IPS-NIHi11 (cell line): Measurements from ENCODE around the gene AGAP2.
A peak's percentile ranks its signal among the peaks of the same experiment; 100 is the strongest.
"Not testable (repeated sequence)": the region's sequence is repeated elsewhere in the genome, so short reads cannot be mapped to it uniquely, and the experiment has no call there.

ENCODE experiments used
- DNase-seq: peaks from one replicate; pipeline ENCODE4 v3.0.0; 2012; ENCODE audit warnings: mixed read lengths, low spot score

AGAP2 gene

GRCh38 chr12:57738661-57739237 is at the start of gene AGAP2:
TSS of gene AGAP2 (minus strand) at chr12:57738742. CDS start at chr12:57738246, 496 bp downstream.
- DNase-seq, result peak; percentile 71

DNA sequence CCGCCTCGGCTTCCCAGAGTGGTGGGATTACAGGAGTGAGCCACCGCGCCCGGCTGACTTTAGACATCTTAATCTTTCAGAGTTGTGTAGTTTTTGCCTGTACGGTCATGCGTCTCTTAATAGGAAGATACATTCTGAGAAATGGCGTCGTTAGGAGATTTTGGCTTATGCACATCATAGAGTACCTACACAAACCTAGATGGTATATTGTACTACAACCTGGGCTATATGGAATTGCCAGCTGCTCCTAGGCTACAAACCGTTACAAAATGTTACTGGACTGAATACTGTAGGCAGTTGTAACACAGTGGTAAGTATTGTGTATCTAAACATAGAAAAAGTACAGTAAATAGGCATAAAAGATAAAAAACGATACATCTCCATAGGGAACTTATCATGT is 45.3 kb upstream of the AGAP2 start:
- no peak for DNase-seq

- no peak for DNase-seq
Measured at GRCh38 chr12:57783466-57783801, 44.9 kb upstream of the AGAP2 start.

DNA sequence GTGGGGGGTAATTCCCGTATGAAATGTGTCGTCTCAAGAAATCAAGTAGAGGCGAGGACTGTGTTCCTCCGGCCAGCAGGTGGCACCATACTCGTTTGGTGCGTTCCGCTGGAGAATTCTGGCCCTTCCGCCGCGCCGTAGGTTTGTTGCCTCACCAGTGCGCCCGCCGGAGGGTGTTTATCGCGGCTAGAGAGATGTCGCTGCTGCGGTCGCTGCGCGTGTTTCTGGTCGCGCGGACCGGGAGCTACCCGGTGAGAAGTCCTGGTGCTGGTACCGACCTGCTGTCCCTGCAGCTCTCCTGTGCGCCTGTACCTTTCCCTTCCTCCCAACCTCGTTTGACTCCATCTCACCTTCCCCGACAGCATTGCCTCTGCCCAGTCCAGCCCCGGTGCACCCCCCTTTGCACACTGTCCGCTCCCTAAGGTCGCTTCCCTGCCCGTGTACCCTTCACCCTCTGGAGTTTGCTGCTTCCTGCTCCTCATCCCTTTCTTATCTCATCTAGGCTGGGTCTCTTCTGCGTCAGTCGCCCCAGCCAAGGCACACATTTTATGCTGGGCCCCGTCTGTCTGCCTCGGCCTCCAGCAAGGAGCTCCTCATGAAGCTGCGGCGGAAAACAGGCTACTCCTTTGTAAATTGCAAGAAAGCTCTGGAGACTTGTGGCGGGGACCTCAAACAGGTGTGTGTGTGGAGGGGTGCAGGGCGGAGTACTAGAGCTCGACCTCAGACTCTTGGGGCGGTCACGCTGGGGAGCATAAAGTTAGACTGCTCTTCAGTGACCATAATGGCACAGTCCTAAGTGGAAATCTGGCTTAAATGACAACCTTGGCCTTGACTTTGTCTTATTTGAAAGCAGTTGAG is 44.3 kb upstream of the AGAP2 start, which contains the start of gene TSFM:
TSFM (plus strand) TSS at position 180 of the 858 bp plus-strand sequence; CDS start at position 195, 15 bp downstream.
- peak; percentile 90 for DNase-seq

GRCh38 chr12:57782243-57782607 is 43.7 kb upstream of the AGAP2 start:
- DNase-seq, result no peak

GRCh38 chr12:57781801-57782200 is 43.3 kb upstream of the AGAP2 start:
- DNase-seq, result no peak

DNA sequence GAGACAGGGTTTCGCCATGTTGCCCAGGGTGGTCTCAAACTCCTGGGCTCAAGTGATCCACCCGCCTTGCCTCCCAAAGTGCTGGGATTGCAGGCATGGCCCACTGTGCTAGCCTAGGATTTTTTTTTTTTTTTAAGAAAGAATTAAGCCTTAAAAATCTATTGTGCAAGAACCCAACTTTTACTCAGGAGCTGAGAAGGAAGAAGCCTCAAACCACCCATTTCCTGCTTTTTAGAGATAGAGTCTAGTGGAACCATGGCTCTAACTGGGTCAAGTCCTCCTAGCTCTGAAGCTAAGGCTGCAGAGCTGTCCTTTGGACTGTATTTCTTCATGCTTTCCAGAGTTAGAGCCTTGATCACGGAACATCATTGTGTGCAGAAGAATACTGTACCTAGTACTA is 42.7 kb upstream of the AGAP2 start:
- no peak for DNase-seq

DNA sequence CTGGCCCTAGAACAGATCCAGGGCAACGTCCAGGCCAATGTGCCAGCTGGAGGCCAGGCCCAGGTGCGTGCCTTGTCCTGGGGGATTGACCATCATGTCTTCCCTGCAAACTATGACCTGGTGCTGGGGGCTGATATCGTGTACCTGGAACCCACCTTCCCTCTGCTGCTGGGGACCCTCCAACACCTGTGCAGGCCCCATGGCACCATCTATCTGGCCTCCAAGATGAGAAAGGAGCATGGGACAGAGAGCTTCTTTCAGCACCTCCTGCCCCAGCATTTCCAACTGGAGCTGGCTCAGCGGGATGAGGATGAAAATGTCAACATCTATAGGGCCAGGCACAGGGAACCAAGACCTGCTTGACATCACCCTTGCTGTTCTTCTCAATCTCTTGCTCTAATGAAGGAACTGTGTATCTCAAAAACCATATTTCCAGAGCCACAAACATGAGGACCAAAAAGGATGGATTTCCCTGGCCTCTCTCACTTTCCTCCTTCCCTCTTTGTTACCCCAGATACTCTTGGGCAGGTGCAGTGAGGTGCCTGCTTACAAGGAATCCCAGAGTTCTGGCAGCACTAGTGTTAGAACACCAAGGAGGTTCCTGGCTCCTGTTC is 41.8 kb upstream of the AGAP2 start:
- no peak for DNase-seq

GRCh38 chr12:57779736-57780135 is 41.2 kb upstream of the AGAP2 start:
- DNase-seq, result no peak

DNA sequence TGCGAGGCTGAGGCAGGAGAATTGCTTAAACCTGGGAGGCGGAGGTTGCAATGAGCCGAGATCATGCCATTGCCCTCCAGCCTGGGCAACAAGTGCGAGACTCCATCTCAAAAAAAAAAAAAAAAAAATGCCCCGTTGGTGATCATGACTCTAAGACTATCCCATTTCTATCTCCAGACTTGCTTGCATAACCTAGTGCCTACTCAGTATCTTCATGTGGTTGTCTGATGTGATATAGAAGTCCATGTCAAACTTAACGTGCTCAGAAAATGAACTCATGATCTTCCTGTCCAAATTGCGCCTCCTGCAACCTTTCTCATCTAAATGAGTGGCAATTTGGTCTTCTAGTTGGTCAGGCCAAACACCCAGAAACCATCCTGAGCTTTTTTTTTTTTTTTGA is 39.4 kb upstream of the AGAP2 start:
- no peak for DNase-seq

DNA sequence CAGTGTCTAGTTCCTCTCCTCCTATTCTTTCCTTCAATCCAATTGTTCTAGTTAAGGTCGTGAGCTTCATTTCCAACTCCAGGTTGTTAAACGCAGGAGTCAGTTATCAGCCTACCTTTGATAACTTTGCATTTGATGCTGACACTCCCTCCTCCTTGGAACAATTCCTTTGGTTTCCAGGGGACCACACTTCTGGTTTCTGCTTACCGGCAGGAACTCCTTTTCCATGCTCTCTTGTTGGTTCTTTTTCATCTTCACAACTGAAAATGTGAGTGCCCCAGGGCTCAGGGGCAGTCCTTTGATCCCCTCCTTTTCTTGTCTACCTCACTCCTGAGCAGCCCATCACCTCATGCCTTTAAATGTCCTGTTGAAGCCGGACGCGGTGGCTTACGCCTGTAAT is 38.8 kb upstream of the AGAP2 start:
- no peak for DNase-seq

- no peak for DNase-seq
Measured at GRCh38 chr12:57776247-57776587, 37.7 kb upstream of the AGAP2 start.

- DNase-seq, result peak; percentile 18
Measured at GRCh38 chr12:57775563-57776246, 37.2 kb upstream of the AGAP2 start.

GRCh38 chr12:57775044-57775443 is 36.5 kb upstream of the AGAP2 start:
- no peak for DNase-seq

DNA sequence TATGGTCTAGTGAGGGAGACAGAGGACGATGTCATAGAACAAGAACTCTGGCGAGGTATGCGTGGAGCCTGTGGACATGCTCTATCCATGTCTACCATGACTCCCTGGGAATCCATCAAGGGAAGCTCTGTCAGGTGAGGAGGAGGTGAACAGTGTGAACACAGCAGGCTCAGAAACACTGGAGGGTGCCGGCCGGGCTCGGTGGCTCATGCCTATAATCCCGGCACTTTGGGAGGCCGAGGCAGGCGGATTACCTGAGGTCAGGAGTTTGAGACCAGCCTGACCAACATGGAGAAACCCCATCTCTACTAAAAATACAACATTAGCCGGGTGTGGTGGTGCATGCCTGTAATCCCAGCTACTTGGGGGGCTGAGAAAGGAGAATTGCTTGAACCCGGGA is 36.1 kb upstream of the AGAP2 start:
- DNase-seq, result not testable (repeated sequence)

DNA sequence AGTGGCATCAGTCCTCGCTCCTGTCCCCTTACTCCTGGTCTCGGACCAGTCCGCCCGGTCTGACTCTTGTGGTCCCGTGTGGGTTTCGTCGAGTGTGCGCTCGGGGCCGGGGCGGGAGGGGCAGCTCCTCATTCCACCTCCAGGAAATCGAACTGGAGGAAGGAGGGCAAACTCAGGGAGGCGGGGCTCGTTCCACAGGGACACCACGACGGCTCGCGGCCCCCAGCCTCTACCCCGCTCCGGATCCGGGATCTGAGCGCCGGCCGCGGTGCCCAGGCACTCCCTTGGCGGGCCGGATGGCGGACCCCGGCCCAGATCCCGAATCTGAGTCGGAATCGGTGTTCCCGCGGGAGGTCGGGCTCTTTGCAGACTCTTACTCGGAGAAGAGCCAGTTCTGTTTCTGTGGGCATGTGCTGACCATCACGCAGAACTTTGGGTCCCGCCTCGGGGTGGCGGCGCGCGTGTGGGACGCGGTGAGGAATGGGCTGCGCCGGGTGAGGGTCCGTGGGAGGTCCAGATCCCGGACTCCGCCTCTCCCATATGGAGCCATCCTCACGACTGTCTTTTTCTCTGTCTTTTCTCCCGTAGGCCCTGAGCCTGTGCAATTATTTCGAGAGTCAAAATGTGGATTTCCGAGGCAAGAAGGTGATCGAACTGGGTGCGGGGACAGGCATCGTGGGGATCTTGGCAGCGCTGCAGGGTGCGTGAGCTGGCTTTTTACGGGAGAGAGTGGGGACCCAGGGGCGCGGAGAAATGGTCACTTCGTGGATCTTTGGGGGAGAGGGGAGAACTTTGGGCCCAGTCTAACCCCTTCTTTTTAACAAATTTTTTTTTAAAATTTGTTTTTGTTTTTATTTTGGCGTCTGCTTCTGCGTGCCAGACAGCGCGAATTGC is 34.1 kb upstream of the AGAP2 start, which contains the start of gene EEF1AKMT3:
EEF1AKMT3 (plus strand) TSS at position 186 of the 894 bp plus-strand sequence; CDS start at position 297, 111 bp downstream.
- peak; percentile 76 for DNase-seq

GRCh38 chr12:57771873-57772428 is 33.4 kb upstream of the AGAP2 start, which contains the start of gene METTL1:
TSS of gene METTL1 (minus strand) at chr12:57772105. CDS start at chr12:57772083, 22 bp downstream.
- DNase-seq, result peak; percentile 92

DNA sequence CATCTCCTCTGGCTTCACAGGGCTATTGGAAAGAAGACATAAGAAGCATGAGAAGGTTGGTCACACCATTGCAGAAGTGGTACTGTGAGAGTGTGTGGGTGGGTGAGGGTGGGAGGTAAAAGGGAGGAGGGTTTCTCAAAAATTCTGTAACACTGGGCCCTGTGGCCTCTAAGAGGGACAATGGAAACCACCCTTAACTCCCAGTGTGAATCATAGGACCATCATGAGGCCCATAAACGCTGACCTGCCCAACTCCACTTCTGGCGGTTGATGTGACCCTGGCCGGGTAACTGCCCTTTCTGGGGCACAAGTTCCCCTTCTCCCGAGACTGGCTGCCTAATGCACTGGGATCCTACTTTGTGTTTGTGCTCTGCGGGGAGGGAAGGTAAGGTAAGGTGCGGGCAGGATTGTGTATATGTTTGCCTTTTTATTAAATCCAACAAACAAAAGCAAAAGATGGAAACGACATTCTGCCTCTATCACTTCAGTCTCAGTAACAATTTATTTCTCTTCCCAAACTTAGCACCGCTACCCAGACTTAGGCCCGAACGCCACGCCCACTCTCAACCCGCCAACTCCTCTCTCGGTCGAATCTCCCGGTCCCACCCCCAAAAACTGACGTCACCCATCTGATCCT is 32.8 kb upstream of the AGAP2 start:
- peak; percentile 91 for DNase-seq

DNA sequence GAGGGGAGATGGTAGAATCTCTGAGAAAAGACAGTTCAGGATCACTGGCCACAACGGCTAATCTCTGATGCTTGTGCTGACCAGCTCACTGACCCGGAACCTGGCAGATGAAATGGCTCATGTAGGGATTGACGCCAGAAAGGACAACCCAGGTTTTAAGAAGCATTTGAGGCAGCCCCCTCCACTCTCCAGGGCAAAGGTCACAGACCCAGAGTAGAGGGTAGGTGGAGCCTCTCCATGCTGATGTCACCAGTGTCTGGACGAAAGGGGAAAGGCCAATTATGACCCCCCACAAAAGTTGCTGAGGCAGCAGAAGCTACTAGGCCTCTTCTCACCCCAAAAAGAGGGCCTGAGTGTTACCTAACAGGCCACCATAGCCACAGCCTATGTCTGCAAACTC is 32.2 kb upstream of the AGAP2 start:
- DNase-seq, result no peak

GRCh38 chr12:57769594-57769993 is 31.1 kb upstream of the AGAP2 start:
- DNase-seq, result no peak

GRCh38 chr12:57767876-57768275 is 29.3 kb upstream of the AGAP2 start:
- no peak for DNase-seq
